HCT116 (cell line): ENCODE measurements around the gene IPO7. TPM values are rescaled to one million over a fixed set of nuclear protein-coding genes. Genes with fewer than 3 reads are reported as not detected.

ENCODE experiments used
- ATAC-seq: fragments of 200-7000 bp; cut with Tn5 transposase; 2 replicates; pipeline ENCODE4 v1.9.1; 2020; ENCODE audit warnings: mild to moderate bottlenecking, moderate library complexity
- BruUV-seq: library from RNA; stranded (reverse); fragments of 400-500 nt; replicated peaks from 2 replicates; lab custom pipeline; 2021; lab: Mats Ljungman, UMichigan
- CTCF ChIA-PET: fragments of 300-600 bp; sonication (Branson Sonifier 250); formaldehyde crosslinking; loops from one replicate; lab custom pipeline; 2021; ENCODE audit warnings: antibody characterized with exemption; lab: Charles Lee
- POLR2A ChIA-PET: fragments of 300-600, 350-600 bp; sonication (Branson Sonifier 250); formaldehyde crosslinking; loops from one replicate; lab custom pipeline; 2021; ENCODE audit warnings: antibody characterized with exemption; lab: Charles Lee
- RAD21 ChIA-PET, 2 experiments: fragments of 300-600 bp; sonication (Branson Sonifier 250); formaldehyde crosslinking; loops; one replicate each; lab custom pipeline; 2023; ENCODE audit warnings: low total read pairs in 2 of 2; ENCODE audit not compliant: uncharacterized antibody in 2 of 2, unreplicated experiment in 2 of 2, low non-redundant PET in 1 of 2; lab: Charles Lee
- DNase-seq: peaks from one replicate; pipeline ENCODE4 v3.0.0-alpha.2; 2010; ENCODE audit warnings: low read depth, low spot score
- H2AFZ ChIP-seq: fragments of 200-600 bp; shearing (Covaris generic), sonication (generic); 2 replicates; pipeline ENCODE4 v1.6.1; 2017; ENCODE audit warnings: low read depth, mixed run types, mixed read lengths, antibody characterized with exemption, low read length; ENCODE audit not compliant: poor library complexity, severe bottlenecking
- H3K27ac ChIP-seq: 2 replicates; pipeline ENCODE4 v1.5.1; 2012; ENCODE audit warnings: low read depth, low read length
- H3K27me3 ChIP-seq: fragments of 200-600 bp; sonication (generic); 2 replicates; pipeline ENCODE4 v1.6.1; 2016; ENCODE audit warnings: mixed run types, low read length, mixed read lengths; ENCODE audit not compliant: insufficient read depth
- H3K36me3 ChIP-seq, 2 experiments: fragments of 200-500 bp in 1 of 2; fragments of 200-600 bp in 1 of 2; sonication (Bioruptor generic) in 1 of 2; sonication (generic) in 1 of 2; 2 replicates each; pipeline versions ENCODE4 v1.5.1 to v1.6.1; 2014 to 2016; ENCODE audit warnings: low read length in 2 of 2, inconsistent platforms in 1 of 2, mixed read lengths in 1 of 2, mixed run types in 1 of 2; ENCODE audit not compliant: insufficient read depth in 2 of 2, control insufficient read depth in 1 of 2
- H3K4me1 ChIP-seq, 2 experiments: fragments of 200-600 bp in 1 of 2; sonication (generic) in 1 of 2; 2 replicates each; pipeline versions ENCODE4 v1.5.1 to v1.6.1; 2012 to 2017; ENCODE audit warnings: low read length in 2 of 2, inconsistent platforms in 1 of 2, mild to moderate bottlenecking in 1 of 2, mixed read lengths in 1 of 2, mixed run types in 1 of 2, moderate library complexity in 1 of 2; ENCODE audit not compliant: insufficient read depth in 2 of 2, control insufficient read depth in 1 of 2
- H3K4me2 ChIP-seq: fragments of 200-600 bp; sonication (generic); 2 replicates; pipeline ENCODE4 v1.6.1; 2017; ENCODE audit warnings: mixed run types, low read length, mixed read lengths
- H3K4me3 ChIP-seq, 2 experiments: fragments of 200-600 bp in 1 of 2; sonication (generic) in 1 of 2; replicated peaks in 1 of 2; 2 replicates each; pipeline ENCODE4 v1.5.1; 2011 to 2016; ENCODE audit warnings: low read length in 2 of 2, control low read depth in 1 of 2, low read depth in 1 of 2, mild to moderate bottlenecking in 1 of 2, mixed read lengths in 1 of 2, mixed run types in 1 of 2
- H3K79me2 ChIP-seq: fragments of 200-600 bp; sonication (generic); 2 replicates; pipeline ENCODE4 v1.6.1; 2017; ENCODE audit warnings: mild to moderate bottlenecking, mixed run types, low read length, moderate library complexity, mixed read lengths; ENCODE audit not compliant: insufficient read depth
- H3K9ac ChIP-seq: fragments of 200-600 bp; sonication (generic); 2 replicates; pipeline ENCODE4 v1.6.1; 2016; ENCODE audit warnings: low read length, mixed read lengths
- H3K9me2 ChIP-seq: fragments of 200-600 bp; sonication (generic), shearing (Covaris generic); 2 replicates; pipeline ENCODE4 v1.6.1; 2017; ENCODE audit warnings: mixed run types, mild to moderate bottlenecking, moderate library complexity; ENCODE audit not compliant: insufficient read depth
- H3K9me3 ChIP-seq, 2 experiments: fragments of 200-500 bp in 1 of 2; fragments of 200-600 bp in 1 of 2; sonication (Bioruptor generic) in 1 of 2; sonication (generic) in 1 of 2; 2 replicates each; pipeline ENCODE4 v1.6.1; 2014 to 2017; ENCODE audit warnings: low read length in 2 of 2, mixed read lengths in 2 of 2, inconsistent platforms in 1 of 2, low read depth in 1 of 2, mild to moderate bottlenecking in 1 of 2, mixed run types in 1 of 2, moderate library complexity in 1 of 2; ENCODE audit not compliant: control insufficient read depth in 1 of 2, insufficient read depth in 1 of 2
- H4K20me1 ChIP-seq: fragments of 200-600 bp; sonication (generic), shearing (Covaris generic); 2 replicates; pipeline ENCODE4 v1.6.1; 2017; ENCODE audit warnings: mixed run types, mild to moderate bottlenecking, moderate library complexity; ENCODE audit not compliant: insufficient read depth
- CBX3 ChIP-seq: IDR thresholded peaks from 2 replicates; pipeline ENCODE4 v1.6.1; 2012; ENCODE audit warnings: low read depth
- EGR1 ChIP-seq: IDR thresholded peaks from 2 replicates; pipeline ENCODE4 v1.6.1; 2012; ENCODE audit warnings: low read depth
- ELF1 ChIP-seq: IDR thresholded peaks from 2 replicates; pipeline ENCODE4 v1.6.1; 2012; ENCODE audit warnings: low read depth, borderline replicate concordance
- EZH2 ChIP-seq: fragments of 200-600 bp; sonication (generic); IDR thresholded peaks from 2 replicates; pipeline ENCODE4 v1.6.1; 2017; ENCODE audit warnings: antibody characterized with exemption, mixed run types
- POLR2A ChIP-seq: IDR thresholded peaks from 2 replicates; pipeline ENCODE4 v1.7.0; 2011; ENCODE audit warnings: borderline replicate concordance; ENCODE audit not compliant: insufficient read depth, insufficient read length; ENCODE audit errors: extremely low read depth
- POLR2AphosphoS5 ChIP-seq: IDR thresholded peaks from 2 replicates; pipeline ENCODE4 v1.6.1; 2011; ENCODE audit warnings: mild to moderate bottlenecking, low read depth, low read length, moderate library complexity
- RAD21 ChIP-seq: IDR thresholded peaks from 2 replicates; pipeline ENCODE4 v1.6.1; 2012; ENCODE audit warnings: low read depth, mild to moderate bottlenecking
- REST ChIP-seq: IDR thresholded peaks from 2 replicates; pipeline ENCODE4 v1.6.1; 2012; ENCODE audit warnings: low read depth
- SIN3A ChIP-seq: IDR thresholded peaks from 2 replicates; pipeline ENCODE4 v1.6.1; 2012; ENCODE audit warnings: low read depth
- SRF ChIP-seq: IDR thresholded peaks from 2 replicates; pipeline ENCODE4 v1.6.1; 2012; ENCODE audit warnings: low read depth
- TCF7L2 ChIP-seq: IDR thresholded peaks from 2 replicates; pipeline ENCODE4 v1.7.0; 2011; ENCODE audit warnings: borderline replicate concordance, inconsistent platforms; ENCODE audit not compliant: insufficient read depth, insufficient read length; ENCODE audit errors: extremely low read depth
- YY1 ChIP-seq: IDR thresholded peaks from 2 replicates; pipeline ENCODE4 v1.6.1; 2011; ENCODE audit warnings: low read length, low read depth, moderate library complexity, mild to moderate bottlenecking; ENCODE audit not compliant: insufficient replicate concordance; ENCODE audit errors: extremely low read depth
- ZBTB33 ChIP-seq: IDR thresholded peaks from 2 replicates; pipeline ENCODE4 v1.6.1; 2011; ENCODE audit warnings: mild to moderate bottlenecking, low read length, moderate library complexity; ENCODE audit not compliant: insufficient replicate concordance; ENCODE audit errors: extremely low read depth
- ZFX ChIP-seq: fragments of 450-650 bp; IDR thresholded peaks from 2 replicates; pipeline ENCODE4 v1.6.1; 2017
- ZNF274 ChIP-seq: fragments of 200-500 bp; sonication (Bioruptor generic); IDR thresholded peaks from 2 replicates; pipeline ENCODE4 v1.6.1; 2014; ENCODE audit warnings: mild to moderate bottlenecking, low read depth, low read length, inconsistent platforms
- intact Hi-C: fragments of 100-400 bp; cut with micrococcal nuclease; formaldehyde crosslinking; loops from 2 replicates; pipeline ENCODE4 v1.10.0; 2022
- total RNA-seq: library from RNA; stranded (reverse); gene quantifications from one replicate; pipeline ENCODE4 v1.2.1, GENCODE V29; 2021; ENCODE audit not compliant: unreplicated experiment
- TF ChIP-seq, protein P1 (sequence below), 3 experiments: fragments of 200-600 bp in 1 of 3; sonication (generic) in 1 of 3; IDR thresholded peaks in 2 of 3; conservative IDR thresholded peaks in 1 of 3; 2 replicates each; pipeline ENCODE4 v1.5.1; 2012 to 2017; ENCODE audit warnings: low read depth in 2 of 3, low read length in 2 of 3, antibody characterized with exemption in 1 of 3, borderline replicate concordance in 1 of 3, control low read depth in 1 of 3, mild to moderate bottlenecking in 1 of 3, mixed read lengths in 1 of 3, mixed run types in 1 of 3, moderate library complexity in 1 of 3; ENCODE audit not compliant: insufficient read depth in 1 of 3
- TF ChIP-seq, protein P2 (sequence below): IDR thresholded peaks from 2 replicates; pipeline ENCODE4 v1.6.1; 2012

The IPO7 gene
- total RNA-seq, 1 experiment from 2014 or later = 186 TPM

GRCh38 chr11:9351321-9351881 lies 33.1 kb upstream of the IPO7 start:
- H3K27me3 ChIP-seq = no peaks in the 10 kb centered on the region
- RAD21 ChIA-PET = no interaction called here
- POLR2A ChIA-PET = no interaction called here

More at GRCh38 chr11:9351321-9351881, 33.1 kb upstream of the IPO7 start:
- no peak overlapping the region for H3K4me2 ChIP-seq
- no peaks in the 10 kb centered on the region for H3K36me3 ChIP-seq
- H3K9ac ChIP-seq = no peak overlapping the region
- H3K27ac ChIP-seq = no peak overlapping the region
- H3K4me1 ChIP-seq = peaks cover 12 to 35% of the 10 kb centered on the region in 2 experiments
- H3K9me2 ChIP-seq = no peaks in the 10 kb centered on the region
- TF ChIP-seq YY1 = no peak
- no peak for TF ChIP-seq EZH2
- TF ChIP-seq RAD21 = no peak
- no peak for TF ChIP-seq ZNF274
- no peak for TF ChIP-seq REST
- no peak for TF ChIP-seq ZFX
- no peak for TF ChIP-seq POLR2A
- TF ChIP-seq POLR2AphosphoS5 = no peak
- TF ChIP-seq, protein P1, sequence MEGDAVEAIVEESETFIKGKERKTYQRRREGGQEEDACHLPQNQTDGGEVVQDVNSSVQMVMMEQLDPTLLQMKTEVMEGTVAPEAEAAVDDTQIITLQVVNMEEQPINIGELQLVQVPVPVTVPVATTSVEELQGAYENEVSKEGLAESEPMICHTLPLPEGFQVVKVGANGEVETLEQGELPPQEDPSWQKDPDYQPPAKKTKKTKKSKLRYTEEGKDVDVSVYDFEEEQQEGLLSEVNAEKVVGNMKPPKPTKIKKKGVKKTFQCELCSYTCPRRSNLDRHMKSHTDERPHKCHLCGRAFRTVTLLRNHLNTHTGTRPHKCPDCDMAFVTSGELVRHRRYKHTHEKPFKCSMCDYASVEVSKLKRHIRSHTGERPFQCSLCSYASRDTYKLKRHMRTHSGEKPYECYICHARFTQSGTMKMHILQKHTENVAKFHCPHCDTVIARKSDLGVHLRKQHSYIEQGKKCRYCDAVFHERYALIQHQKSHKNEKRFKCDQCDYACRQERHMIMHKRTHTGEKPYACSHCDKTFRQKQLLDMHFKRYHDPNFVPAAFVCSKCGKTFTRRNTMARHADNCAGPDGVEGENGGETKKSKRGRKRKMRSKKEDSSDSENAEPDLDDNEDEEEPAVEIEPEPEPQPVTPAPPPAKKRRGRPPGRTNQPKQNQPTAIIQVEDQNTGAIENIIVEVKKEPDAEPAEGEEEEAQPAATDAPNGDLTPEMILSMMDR (IDR thresholded peaks at IDR 0.05 in 2 of 3, conservative IDR thresholded peaks at IDR 0.05 in 1 of 3; ENCODE audit: borderline replicate concordance in 1 of 3, insufficient read depth in 1 of 3, low read depth in 2 of 3, low read length in 2 of 3) = no peak
- no peak for TF ChIP-seq TCF7L2
- TF ChIP-seq ELF1 = no peak
- TF ChIP-seq ZBTB33 = no peak
- TF ChIP-seq SIN3A = no peak
- no peak for TF ChIP-seq CBX3
- TF ChIP-seq SRF = no peak
- TF ChIP-seq, protein P2, sequence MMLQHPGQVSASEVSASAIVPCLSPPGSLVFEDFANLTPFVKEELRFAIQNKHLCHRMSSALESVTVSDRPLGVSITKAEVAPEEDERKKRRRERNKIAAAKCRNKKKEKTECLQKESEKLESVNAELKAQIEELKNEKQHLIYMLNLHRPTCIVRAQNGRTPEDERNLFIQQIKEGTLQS = no peak
- no peak for TF ChIP-seq EGR1
- TF ChIP-seq, all 23 proteins: peak for 0
- Histone ChIP-seq H2AFZ (no peak overlapping the region), H4K20me1 (no peaks in the 10 kb centered on the region), H3K9me3 (no peaks in the 10 kb centered on the region), H3K4me3 (no peak overlapping the region), H3K79me2 (no peaks in the 10 kb centered on the region)
- ATAC-seq (peak; percentile 33; the same call in 1 of the 2 replicates), DNase-seq (no peak)
- CTCF ChIA-PET = no interaction called here
- BruUV-seq = no TSS peak
- intact Hi-C loops = no loop called here
